ENCODE results near the gene PARVG. TPM values are rescaled to one million over a fixed set of nuclear protein-coding genes. Genes with fewer than 3 reads are reported as not detected.

Gene PARVG
- total and polyA plus RNA-seq, 2 of the 8 experiments (the other 6 are each of a cell fraction or from before 2014, with no cell fraction given) = 0.37 to 1.5 TPM

DNA sequence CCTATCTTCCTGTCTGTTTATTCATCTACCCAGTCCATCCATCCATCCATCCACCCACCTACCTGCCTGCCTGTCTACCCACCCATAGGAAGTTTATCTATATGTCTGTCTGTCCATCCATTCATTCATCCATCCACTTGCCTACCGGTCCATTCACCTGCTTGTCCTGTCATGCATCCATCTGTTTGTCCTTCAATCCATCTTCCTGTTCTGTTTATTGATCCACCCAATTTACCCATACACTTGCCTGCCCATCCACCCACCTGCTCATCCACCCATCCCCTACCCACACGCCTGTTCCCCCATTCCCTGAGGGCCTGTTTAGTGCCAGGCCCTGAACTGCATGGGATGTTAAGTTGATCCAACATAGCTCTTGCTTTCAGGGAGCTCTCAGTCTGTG is 18.4 kb downstream of the PARVG start:
- H2BK120ac ChIP-seq (replicated peaks; ENCODE audit: low read depth, low read length) = no peak overlapping the region
- peak overlapping the region; percentile 33; the same call in 1 of the 2 replicates for H2BK12ac ChIP-seq (ENCODE audit: low read depth, low read length)
- H3K4me1 ChIP-seq (replicated peaks in 1 of 4; ENCODE audit: control insufficient read depth in 3 of 4, insufficient read depth in 4 of 4, low read length in 3 of 4) = peaks cover 0 to 5% (median 0%) of the 10 kb centered on the region in 4 experiments; a peak in 4 of 7 replicates
- no peak overlapping the region for H4K5ac ChIP-seq (ENCODE audit: insufficient read length, low read depth, low read length)
- CTCF ChIA-PET (ENCODE audit: partially characterized antibody) = no interaction called here
- H4K8ac ChIP-seq (ENCODE audit: extremely low read depth, insufficient read depth, low read length) = no peak overlapping the region
- no peak overlapping the region for H2AFZ ChIP-seq (ENCODE audit: low read length)
- no peaks in the 10 kb centered on the region for H3K79me2 ChIP-seq (ENCODE audit: control insufficient read depth in 1 of 2, insufficient read depth in 2 of 2, low read length in 2 of 2)
- no peaks in the 10 kb centered on the region for H3K79me1 ChIP-seq (ENCODE audit: low read depth, low read length)
- FAIRE-seq (no peak), DNase-seq (ENCODE audit: low read depth in 1 of 2, low spot score in 2 of 2) (no peak)
- H3K18ac ChIP-seq (ENCODE audit: extremely low read depth, low read length) = no peak overlapping the region
- no peak overlapping the region for H4K91ac ChIP-seq (replicated peaks; ENCODE audit: insufficient read length, low read length)
- no peak overlapping the region; the same call in 1 of the 2 replicates for H2BK20ac ChIP-seq (ENCODE audit: low read length)
- H2AK5ac ChIP-seq (ENCODE audit: low read depth, low read length) = no peak overlapping the region
- no peaks in the 10 kb centered on the region for H3K36me3 ChIP-seq (ENCODE audit: control insufficient read depth in 2 of 4, insufficient read depth in 4 of 4, low read length in 3 of 4)
- no peak overlapping the region for H3K56ac ChIP-seq (replicated peaks; ENCODE audit: insufficient read length, low read depth, low read length)
- H3K4me2 ChIP-seq (ENCODE audit: insufficient read depth in 1 of 2, low read depth in 2 of 2, low read length in 2 of 2) = no peak overlapping the region
- no peak for TF ChIP-seq NANOG (IDR thresholded peaks at IDR 0.05; ENCODE audit: insufficient read depth, low read depth, low read length, poor library complexity, severe bottlenecking)
- WGBS, 2 experiments (ENCODE audit: extremely low coverage in 1 of 2, insufficient coverage in 1 of 2, insufficient read length in 1 of 2, insufficient replicate concordance in 2 of 2, low coverage in 1 of 2, low lambda C conversion rate in 2 of 2, missing lambda C conversion rate in 1 of 2) = 69% methylated on average over 2 of the region's 2 CpGs; no CpG with 5 or more reads in 1 of the 2 experiments
- no peak overlapping the region for H3K9ac ChIP-seq (replicated peaks in 1 of 4; ENCODE audit: extremely low read depth in 1 of 4, low read depth in 3 of 4, low read length in 3 of 4)
- H3K27ac ChIP-seq (ENCODE audit: low read depth, low read length) = no peak overlapping the region
- H4K20me1 ChIP-seq (replicated peaks in 1 of 2; ENCODE audit: control insufficient read depth in 1 of 2, insufficient read depth in 2 of 2, low read length in 2 of 2) = peaks cover 0 to 5% of the 10 kb centered on the region in 2 experiments
- H3K14ac ChIP-seq (ENCODE audit: insufficient read length) = no peak overlapping the region
- H3K4ac ChIP-seq (replicated peaks; ENCODE audit: insufficient read length, low read depth, low read length) = no peak overlapping the region
- H3K23me2 ChIP-seq (ENCODE audit: low read depth, low read length) = peaks cover 11% of the 10 kb centered on the region; the same call in 1 of the 2 replicates
- H2BK5ac ChIP-seq (ENCODE audit: low read depth, low read length) = no peak overlapping the region
- H3K4me3 ChIP-seq (ENCODE audit: extremely low read depth in 1 of 4, insufficient read depth in 2 of 4, low read depth in 3 of 4, low read length in 4 of 4) = no peak overlapping the region
- POLR2A ChIA-PET (ENCODE audit: partially characterized antibody) = no interaction called here
- no peaks in the 10 kb centered on the region for H3K27me3 ChIP-seq (replicated peaks in 1 of 4; ENCODE audit: control insufficient read depth in 3 of 4, extremely low read depth in 1 of 4, insufficient read depth in 3 of 4, low read length in 3 of 4)
- no peak overlapping the region for H3K23ac ChIP-seq (ENCODE audit: insufficient read length)
- H2BK15ac ChIP-seq (ENCODE audit: low read length) = 0 out of 2 replicates have a peak overlapping the region, but pooled peaks have one; percentile 5
- no peaks in the 10 kb centered on the region for H3K9me3 ChIP-seq (ENCODE audit: insufficient read depth in 2 of 2, low read depth in 1 of 2, low read length in 1 of 2)
